Gastrocnemius medialis (tissue), 4 donors: ENCODE measurements around the gene NCOA6.

ENCODE experiments used
- POLR2A ChIP-seq, 2 donors: fragments of 450-650 bp; IDR thresholded peaks; one replicate each; pipeline ENCODE4 v1.6.1; 2017; ENCODE audit warnings: antibody characterized with exemption in 2 of 2, mild to moderate bottlenecking in 2 of 2, moderate library complexity in 2 of 2
- TF ChIP-seq, protein P1 (sequence below), 5 experiments: fragments of 450-650 bp in 3 of 5; fragments of 200-600 bp in 2 of 5; sonication (generic) in 2 of 5; IDR thresholded peaks in 4 of 5; conservative IDR thresholded peaks in 1 of 5; 1 replicate in 4 of 5; 2 replicates in 1 of 5; pipeline ENCODE4 v1.5.1; 2016 to 2019; ENCODE audit warnings: antibody characterized with exemption in 5 of 5, mild to moderate bottlenecking in 3 of 5, moderate library complexity in 3 of 5

- no peak for TF ChIP-seq POLR2A (IDR thresholded peaks at IDR 0.05)
- TF ChIP-seq, protein P1, sequence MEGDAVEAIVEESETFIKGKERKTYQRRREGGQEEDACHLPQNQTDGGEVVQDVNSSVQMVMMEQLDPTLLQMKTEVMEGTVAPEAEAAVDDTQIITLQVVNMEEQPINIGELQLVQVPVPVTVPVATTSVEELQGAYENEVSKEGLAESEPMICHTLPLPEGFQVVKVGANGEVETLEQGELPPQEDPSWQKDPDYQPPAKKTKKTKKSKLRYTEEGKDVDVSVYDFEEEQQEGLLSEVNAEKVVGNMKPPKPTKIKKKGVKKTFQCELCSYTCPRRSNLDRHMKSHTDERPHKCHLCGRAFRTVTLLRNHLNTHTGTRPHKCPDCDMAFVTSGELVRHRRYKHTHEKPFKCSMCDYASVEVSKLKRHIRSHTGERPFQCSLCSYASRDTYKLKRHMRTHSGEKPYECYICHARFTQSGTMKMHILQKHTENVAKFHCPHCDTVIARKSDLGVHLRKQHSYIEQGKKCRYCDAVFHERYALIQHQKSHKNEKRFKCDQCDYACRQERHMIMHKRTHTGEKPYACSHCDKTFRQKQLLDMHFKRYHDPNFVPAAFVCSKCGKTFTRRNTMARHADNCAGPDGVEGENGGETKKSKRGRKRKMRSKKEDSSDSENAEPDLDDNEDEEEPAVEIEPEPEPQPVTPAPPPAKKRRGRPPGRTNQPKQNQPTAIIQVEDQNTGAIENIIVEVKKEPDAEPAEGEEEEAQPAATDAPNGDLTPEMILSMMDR (IDR thresholded peaks at IDR 0.05 in 4 of 5, conservative IDR thresholded peaks at IDR 0.05 in 1 of 5) = no peak
Measured at GRCh38 chr20:34754611-34755010, 70.8 kb downstream of the NCOA6 start.
